HG02642 (cell line): ENCODE data around the gene HAT1.

Experiments used
- ATAC-seq: cut with Tn5 transposase; IDR thresholded peaks from one replicate; pipeline ENCODE4 v1.9.1; 2021; ENCODE audit warnings: mild to moderate bottlenecking; ENCODE audit not compliant: unreplicated experiment, poor library complexity

Gene HAT1

GRCh38 chr2:171913517-171913916 lies 8.7 kb upstream of the HAT1 start:
- ATAC-seq = no peak

GRCh38 chr2:171919453-171919852 lies 2.8 kb upstream of the HAT1 start:
- ATAC-seq = no peak

GRCh38 chr2:171921970-171922229 lies 361 bp upstream of the HAT1 start:
- no peak for ATAC-seq

- ATAC-seq = no peak
Observed at GRCh38 chr2:171923206-171923605, 945 bp downstream of the HAT1 start.

GRCh38 chr2:171924170-171924942 lies 2.1 kb downstream of the HAT1 start:
- no peak for ATAC-seq

- ATAC-seq = no peak
Observed at GRCh38 chr2:171930385-171930784, 8.1 kb downstream of the HAT1 start.

DNA sequence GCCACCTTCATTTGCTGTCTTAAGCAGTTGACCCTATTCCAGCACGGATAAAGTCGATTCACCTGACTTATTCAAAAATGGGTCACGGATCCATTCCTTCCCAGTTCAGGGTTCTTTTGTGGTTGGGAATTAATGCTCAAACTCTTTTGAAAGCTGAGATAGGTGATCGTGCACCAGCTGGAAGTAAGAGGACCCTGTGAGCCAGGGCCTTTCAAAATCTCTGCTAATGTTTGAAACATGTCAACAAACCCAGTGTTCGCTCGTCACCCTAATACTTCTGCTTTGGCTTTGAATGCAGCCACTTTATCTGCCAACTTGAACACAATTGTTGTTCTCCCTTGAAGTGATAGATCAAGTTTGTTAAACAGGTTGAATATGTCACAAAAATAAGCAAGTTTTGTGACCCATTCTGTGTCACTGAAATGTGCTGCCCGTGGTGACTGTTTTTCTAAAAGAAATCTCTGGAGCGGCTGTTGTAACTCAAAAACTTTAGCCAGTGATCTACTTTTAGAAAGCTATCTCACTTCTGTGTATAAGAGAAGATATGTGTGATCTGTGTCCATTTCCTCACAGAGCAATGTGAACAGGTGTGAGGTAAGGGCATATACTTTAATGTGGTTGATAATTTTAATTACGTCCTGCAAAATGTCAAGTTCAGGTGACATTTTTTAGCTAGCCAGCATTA lies 16.9 kb downstream of the HAT1 start:
- ATAC-seq = no peak

DNA sequence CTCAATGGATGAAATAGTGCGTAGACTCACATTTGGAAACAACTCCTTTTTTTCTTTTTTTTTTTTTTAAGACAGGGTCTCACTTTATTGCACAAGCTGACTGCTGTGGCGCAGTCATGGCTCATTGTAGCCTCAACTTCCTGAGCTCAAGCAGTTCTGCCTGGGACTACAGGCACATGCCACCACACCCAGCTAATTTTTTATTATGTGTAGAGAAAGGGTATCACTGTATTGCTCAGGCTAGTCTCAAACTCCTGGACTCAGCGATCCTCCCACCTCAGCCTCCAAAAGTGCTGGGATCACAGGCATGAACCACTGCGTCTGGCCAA lies 17.4 kb downstream of the HAT1 start:
- no peak for ATAC-seq

DNA sequence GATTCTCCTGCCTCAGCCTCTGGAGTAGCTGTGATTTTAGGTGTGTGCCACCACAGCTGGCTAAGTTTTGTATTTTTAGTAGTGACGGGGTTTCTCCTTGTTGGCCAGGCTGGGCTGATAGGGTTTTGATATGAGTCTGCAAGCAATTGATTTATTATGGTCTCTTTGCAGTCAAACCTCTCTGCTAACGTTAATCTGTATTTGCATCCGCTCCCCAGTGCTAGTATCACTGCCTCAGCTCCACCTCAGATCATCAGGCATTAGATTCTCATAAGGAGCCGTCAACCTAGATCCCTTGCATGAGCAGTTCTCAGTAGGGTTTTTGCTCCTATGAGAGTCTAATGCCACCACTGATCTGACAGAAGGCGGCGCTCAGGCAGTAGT lies 19.0 kb downstream of the HAT1 start:
- no peak for ATAC-seq

GRCh38 chr2:171943869-171944268 lies 21.6 kb downstream of the HAT1 start:
- no peak for ATAC-seq

DNA sequence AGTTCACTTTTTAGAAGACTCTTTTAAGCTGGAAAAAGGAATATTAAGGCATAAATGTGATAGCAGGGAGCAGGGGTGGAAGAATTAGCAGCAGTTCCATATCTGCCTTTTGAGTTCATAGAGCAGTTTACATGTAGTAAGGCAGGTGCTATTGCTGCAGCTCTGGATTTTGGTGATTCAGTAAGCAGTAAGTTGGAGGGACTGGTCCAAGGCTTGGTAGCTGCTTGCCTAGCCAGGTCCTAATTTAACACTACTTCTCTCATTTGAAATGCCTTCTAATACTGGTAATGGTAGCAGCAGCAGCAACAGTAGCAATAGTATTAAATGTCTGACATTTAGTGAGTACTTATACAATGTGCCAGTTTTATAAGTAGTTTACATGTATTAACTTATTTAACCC lies 30.0 kb downstream of the HAT1 start:
- ATAC-seq = no peak

- ATAC-seq = no peak
Observed at GRCh38 chr2:171952748-171953147, 30.5 kb downstream of the HAT1 start.

- ATAC-seq = no peak
Observed at GRCh38 chr2:171956135-171956825, 34.0 kb downstream of the HAT1 start.

DNA sequence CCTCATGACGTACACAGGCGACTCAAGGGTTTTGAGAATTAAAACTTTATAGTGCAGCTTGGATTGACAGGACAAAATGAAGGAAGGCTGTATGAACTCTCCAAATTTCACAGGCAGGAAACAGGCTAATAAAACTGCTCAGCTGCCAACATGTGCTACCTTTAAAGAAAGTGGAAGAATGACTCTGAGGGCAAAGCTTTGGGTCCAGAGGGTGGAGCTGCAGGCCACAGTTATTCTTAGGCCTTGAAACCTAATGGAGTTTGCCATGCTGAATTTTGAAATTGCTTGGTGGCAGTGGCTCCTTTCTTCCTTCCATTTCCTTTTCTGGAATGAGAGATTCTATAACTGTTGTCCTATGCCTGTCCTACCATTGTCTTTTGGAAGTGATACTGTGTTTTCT lies 34.8 kb downstream of the HAT1 start:
- ATAC-seq = no peak

- no peak for ATAC-seq
Observed at GRCh38 chr2:171958475-171958874, 36.2 kb downstream of the HAT1 start.

GRCh38 chr2:171959998-171960397 lies 37.7 kb downstream of the HAT1 start:
- ATAC-seq = no peak

GRCh38 chr2:171960570-171960969 lies 38.3 kb downstream of the HAT1 start:
- ATAC-seq = no peak

DNA sequence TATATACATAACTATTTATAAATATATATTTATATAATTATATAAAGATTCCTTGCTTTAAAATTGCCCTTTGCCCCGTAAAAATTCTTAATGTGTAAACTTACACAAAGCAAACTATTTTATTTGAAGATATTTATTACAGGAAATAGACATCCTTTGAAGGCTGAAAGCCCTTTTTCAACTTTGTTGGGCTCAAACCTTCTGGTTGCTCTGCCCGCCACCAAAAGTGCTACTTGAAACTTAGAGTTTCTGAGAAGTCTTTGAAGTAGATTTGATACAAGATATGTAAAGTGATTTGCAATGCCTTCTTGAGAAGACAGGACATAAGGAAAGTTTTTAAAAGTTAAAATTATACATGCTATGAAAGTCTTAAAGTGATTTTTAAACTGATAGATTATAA lies 40.9 kb downstream of the HAT1 start:
- ATAC-seq = no peak

GRCh38 chr2:171964308-171964707 lies 42.0 kb downstream of the HAT1 start:
- no peak for ATAC-seq

- ATAC-seq = no peak
Observed at GRCh38 chr2:171965238-171965637, 43.0 kb downstream of the HAT1 start.

GRCh38 chr2:171965661-171966060 lies 43.4 kb downstream of the HAT1 start:
- ATAC-seq = no peak

DNA sequence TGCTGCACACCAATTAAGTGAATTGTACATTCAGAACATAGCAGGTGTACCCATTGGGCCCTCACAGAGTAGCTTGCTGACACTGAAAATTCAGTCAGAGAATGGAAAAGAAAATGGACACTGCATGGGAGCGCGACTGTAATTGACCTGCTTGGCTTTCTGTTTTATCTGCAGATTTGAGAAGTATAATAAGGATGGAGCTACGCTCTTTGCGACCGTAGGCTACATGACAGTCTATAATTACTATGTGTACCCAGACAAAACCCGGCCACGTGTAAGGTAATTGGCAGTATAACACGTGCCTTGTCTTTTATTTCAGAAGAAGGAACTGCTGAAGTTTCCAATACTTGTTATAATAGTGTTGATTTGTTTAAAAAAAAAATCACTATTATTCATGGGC lies 44.0 kb downstream of the HAT1 start:
- no peak for ATAC-seq
